ENCODE measurements around the gene SHD. TPM values are rescaled to one million over a fixed set of nuclear protein-coding genes. Genes with fewer than 3 reads are reported as not detected.

The SHD gene
- total and polyA plus RNA-seq, 2 of the 8 experiments (the other 6 are each of a cell fraction or from before 2014, with no cell fraction given) = 5.8 to 10.7 TPM

GRCh38 chr19:4267101-4267900, 11.8 kb upstream of the SHD start:
- no peak overlapping the region for H3K23ac ChIP-seq (ENCODE audit: insufficient read length)
- H3K14ac ChIP-seq (ENCODE audit: insufficient read length) = no peak overlapping the region
- H3K4me2 ChIP-seq (ENCODE audit: insufficient read depth in 1 of 2, low read depth in 2 of 2, low read length in 2 of 2) = no peak overlapping the region
- no peaks in the 10 kb centered on the region for H3K79me2 ChIP-seq (ENCODE audit: control insufficient read depth in 1 of 2, insufficient read depth in 2 of 2, low read length in 2 of 2)
- ChIA-PET POLR2A (ENCODE audit: partially characterized antibody) (interaction anchor here (0.5 to 5.4 kb wide), 16 partner anchors 11 to 326 kb away, joined by 3 to 36 read pairs (median 4); partner anchors contain the start of genes CHAF1A, MPND, SHD and YJU2), CTCF (ENCODE audit: partially characterized antibody) (interaction anchor here (0.6 to 14.6 kb wide), 60 partner anchors 9 to 389 kb away, joined by 3 to 311 read pairs (median 5); partner anchors contain the start of genes CHAF1A, HDGFL2, MPND and STAP2)
- no peak overlapping the region for H3K4ac ChIP-seq (replicated peaks; ENCODE audit: insufficient read length, low read depth, low read length)
- FAIRE-seq = peak; percentile 81
- H4K5ac ChIP-seq (ENCODE audit: insufficient read length, low read depth, low read length) = no peak overlapping the region
- peaks cover 2 to 8% (median 5%) of the 10 kb centered on the region in 4 experiments; a peak in 4 of 8 replicates for H3K36me3 ChIP-seq (ENCODE audit: control insufficient read depth in 2 of 4, insufficient read depth in 4 of 4, low read length in 3 of 4)
- no peak overlapping the region for H2AK5ac ChIP-seq (ENCODE audit: low read depth, low read length)
- H2BK20ac ChIP-seq (ENCODE audit: low read length) = no peak overlapping the region
- H4K20me1 ChIP-seq (replicated peaks in 1 of 2; ENCODE audit: control insufficient read depth in 1 of 2, insufficient read depth in 2 of 2, low read length in 2 of 2) = peaks cover 1 to 2% of the 10 kb centered on the region in 2 experiments
- WGBS, 2 experiments (ENCODE audit: extremely low coverage in 1 of 2, insufficient coverage in 1 of 2, insufficient read length in 1 of 2, insufficient replicate concordance in 2 of 2, low coverage in 1 of 2, low lambda C conversion rate in 2 of 2, missing lambda C conversion rate in 1 of 2) = 55% methylated on average over 17 of the region's 21 CpGs; no CpG with 5 or more reads in 1 of the 2 experiments
- H2BK15ac ChIP-seq (ENCODE audit: low read length) = peak overlapping the region; percentile 72; the same call in 1 of the 2 replicates
- no peak overlapping the region for H2BK120ac ChIP-seq (replicated peaks; ENCODE audit: low read depth, low read length)
- no peak overlapping the region for H3K56ac ChIP-seq (replicated peaks; ENCODE audit: insufficient read length, low read depth, low read length)
- H2BK5ac ChIP-seq (ENCODE audit: low read depth, low read length) = no peak overlapping the region
- no peak overlapping the region for H3K9ac ChIP-seq (replicated peaks in 1 of 4; ENCODE audit: extremely low read depth in 1 of 4, low read depth in 3 of 4, low read length in 3 of 4)
- H3K27me3 ChIP-seq (replicated peaks in 1 of 4; ENCODE audit: control insufficient read depth in 3 of 4, extremely low read depth in 1 of 4, insufficient read depth in 3 of 4, low read length in 3 of 4) = no peaks in the 10 kb centered on the region
- no peak overlapping the region for H4K8ac ChIP-seq (ENCODE audit: extremely low read depth, insufficient read depth, low read length)
- H3K4me3 ChIP-seq (ENCODE audit: extremely low read depth in 1 of 4, insufficient read depth in 2 of 4, low read depth in 3 of 4, low read length in 4 of 4) = no peak overlapping the region
- H4K91ac ChIP-seq (replicated peaks; ENCODE audit: insufficient read length, low read length) = no peak overlapping the region
- no peaks in the 10 kb centered on the region for H3K23me2 ChIP-seq (ENCODE audit: low read depth, low read length)
- DNase-seq (ENCODE audit: low read depth in 1 of 2, low spot score in 2 of 2) = peak; percentile 61 to 90
- H3K27ac ChIP-seq (ENCODE audit: low read depth, low read length) = no peak overlapping the region
- H3K18ac ChIP-seq (ENCODE audit: extremely low read depth, low read length) = no peak overlapping the region
- no peaks in the 10 kb centered on the region for H3K9me3 ChIP-seq (ENCODE audit: insufficient read depth in 2 of 2, low read depth in 1 of 2, low read length in 1 of 2)
- no peaks in the 10 kb centered on the region; a peak in 1 of 7 replicates for H3K4me1 ChIP-seq (replicated peaks in 1 of 4; ENCODE audit: control insufficient read depth in 3 of 4, insufficient read depth in 4 of 4, low read length in 3 of 4)
- H2AFZ ChIP-seq (ENCODE audit: low read length) = no peak overlapping the region
- H2BK12ac ChIP-seq (ENCODE audit: low read depth, low read length) = no peak overlapping the region
- H3K79me1 ChIP-seq (ENCODE audit: low read depth, low read length) = no peaks in the 10 kb centered on the region
- TF ChIP-seq RAD21 (IDR thresholded peaks at IDR 0.05 in 1 of 2, conservative IDR thresholded peaks at IDR 0.05 in 1 of 2; ENCODE audit: low read depth in 2 of 2, low read length in 2 of 2) (peak; percentile 87 to 88), SAP30 (IDR thresholded peaks at IDR 0.05; ENCODE audit: insufficient read depth, insufficient replicate concordance, low read length) (no peak), HDAC2 (IDR thresholded peaks at IDR 0.05; ENCODE audit: borderline replicate concordance in 1 of 2, low read depth in 2 of 2, low read length in 2 of 2) (0 out of 4 replicates have a peak, but pooled peaks of 1 of the 2 experiments have one; percentile 44), CHD2 (IDR thresholded peaks at IDR 0.05; ENCODE audit: low read length) (no peak), JUN (IDR thresholded peaks at IDR 0.05; ENCODE audit: low read depth, low read length) (0 out of 2 replicates have a peak, but pooled peaks have one; percentile 3), MAX (IDR thresholded peaks at IDR 0.05) (peak; percentile 13; the same call in 1 of the 2 replicates), CTCF (IDR thresholded peaks at IDR 0.05; ENCODE audit: control extremely low read depth in 1 of 3, insufficient read depth in 1 of 3, low read depth in 1 of 3, low read length in 3 of 3) (peak; percentile 92 to 94 (median 94))
